ENCODE data around the gene KCNIP3. TPM values are rescaled to one million over a fixed set of nuclear protein-coding genes. Genes with fewer than 3 reads are reported as not detected.

The KCNIP3 gene
- total RNA-seq, 1 donor = not detected

DNA sequence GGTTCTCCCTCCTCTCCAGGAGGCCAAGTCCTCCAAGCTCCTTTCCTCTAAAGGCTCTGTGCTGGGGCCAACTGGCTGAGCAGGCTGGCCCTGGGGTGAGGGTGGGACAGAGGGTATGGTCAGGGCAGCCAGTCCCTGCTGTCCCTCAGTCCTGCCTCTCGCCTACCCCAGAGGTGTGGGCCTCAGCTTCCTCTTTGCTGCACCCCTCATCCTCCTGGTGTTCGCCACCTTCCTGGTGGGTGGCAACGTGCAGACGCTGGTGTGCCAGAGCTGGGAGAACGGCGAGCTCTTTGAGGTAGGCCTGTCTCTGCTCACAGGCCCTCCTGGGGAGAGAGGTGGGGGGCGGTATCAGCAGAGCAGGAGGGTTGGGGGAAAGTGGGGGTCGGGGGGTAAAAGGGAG lies 16.1 kb upstream of the KCNIP3 start:
- Histone ChIP-seq H3K27me3 (ENCODE audit: insufficient read depth, low read length) (no peaks in the 10 kb centered on the region), H3K4me1 (ENCODE audit: insufficient read depth, low read length) (no peaks in the 10 kb centered on the region), H3K4me3 (ENCODE audit: low read length) (no peak overlapping the region)

DNA sequence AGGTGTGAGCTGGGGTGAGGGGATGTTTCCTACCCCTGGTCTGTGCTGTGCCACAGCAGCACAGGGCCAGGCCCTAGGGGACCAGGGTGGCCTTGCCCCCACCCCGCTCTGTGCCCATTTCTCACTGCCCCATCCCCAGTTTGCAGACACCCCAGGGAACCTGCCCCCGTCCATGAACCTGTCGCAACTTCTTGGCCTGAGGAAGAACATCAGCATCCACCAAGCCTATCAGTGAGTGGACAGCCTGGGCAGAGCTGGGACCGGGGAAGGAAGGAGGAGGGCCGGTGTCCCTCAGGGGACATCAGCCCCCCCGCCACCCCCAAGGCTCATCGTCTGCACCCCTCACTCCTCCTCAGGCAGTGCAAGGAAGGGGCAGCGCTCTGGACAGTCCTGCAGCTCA lies 15.4 kb upstream of the KCNIP3 start:
- H3K4me1 ChIP-seq (ENCODE audit: insufficient read depth, low read length) = no peaks in the 10 kb centered on the region
- no peaks in the 10 kb centered on the region for H3K27me3 ChIP-seq (ENCODE audit: insufficient read depth, low read length)
- no peaks in the 10 kb centered on the region for H3K9me3 ChIP-seq (ENCODE audit: low read depth, low read length)
- no peak overlapping the region for H3K4me3 ChIP-seq (ENCODE audit: low read length)

More for the DNA sequence above, 16.1 kb upstream of the KCNIP3 start:
- no peaks in the 10 kb centered on the region for H3K9me3 ChIP-seq (ENCODE audit: low read depth, low read length)

GRCh38 chr2:95282458-95282857 lies 14.7 kb upstream of the KCNIP3 start:
- no peak overlapping the region for H3K4me3 ChIP-seq (ENCODE audit: low read length)
- no peaks in the 10 kb centered on the region for H3K4me1 ChIP-seq (ENCODE audit: insufficient read depth, low read length)
- H3K27me3 ChIP-seq (ENCODE audit: insufficient read depth, low read length) = no peaks in the 10 kb centered on the region
- H3K9me3 ChIP-seq (ENCODE audit: low read depth, low read length) = no peaks in the 10 kb centered on the region

- no peaks in the 10 kb centered on the region for H3K27me3 ChIP-seq (ENCODE audit: insufficient read depth, low read length)
- H3K4me3 ChIP-seq (ENCODE audit: low read length) = no peak overlapping the region
These were observed 13.6 kb upstream of the KCNIP3 start for GRCh38 chr2:95283562-95283961.

GRCh38 chr2:95284886-95285541 lies 12.1 kb upstream of the KCNIP3 start:
- H3K4me1 ChIP-seq (ENCODE audit: insufficient read depth, low read length) = no peaks in the 10 kb centered on the region
- no peak overlapping the region for H3K4me3 ChIP-seq (ENCODE audit: low read length)
- H3K9me3 ChIP-seq (ENCODE audit: low read depth, low read length) = no peaks in the 10 kb centered on the region
- H3K27me3 ChIP-seq (ENCODE audit: insufficient read depth, low read length) = no peaks in the 10 kb centered on the region

More at GRCh38 chr2:95283562-95283961, 13.6 kb upstream of the KCNIP3 start:
- no peaks in the 10 kb centered on the region for H3K4me1 ChIP-seq (ENCODE audit: insufficient read depth, low read length)
- H3K9me3 ChIP-seq (ENCODE audit: low read depth, low read length) = no peaks in the 10 kb centered on the region

- Histone ChIP-seq H3K4me3 (ENCODE audit: low read length) (no peak overlapping the region), H3K4me1 (ENCODE audit: insufficient read depth, low read length) (no peaks in the 10 kb centered on the region), H3K9me3 (ENCODE audit: low read depth, low read length) (no peaks in the 10 kb centered on the region), H3K27me3 (ENCODE audit: insufficient read depth, low read length) (no peaks in the 10 kb centered on the region)
These were observed 11.6 kb upstream of the KCNIP3 start for GRCh38 chr2:95285542-95285932.

- H3K4me1 ChIP-seq (ENCODE audit: insufficient read depth, low read length) = no peaks in the 10 kb centered on the region
- no peak overlapping the region for H3K4me3 ChIP-seq (ENCODE audit: low read length)
- no peaks in the 10 kb centered on the region for H3K27me3 ChIP-seq (ENCODE audit: insufficient read depth, low read length)
- no peaks in the 10 kb centered on the region for H3K9me3 ChIP-seq (ENCODE audit: low read depth, low read length)
These were observed 9.8 kb upstream of the KCNIP3 start for GRCh38 chr2:95287336-95287735.

GRCh38 chr2:95287806-95288205 lies 9.3 kb upstream of the KCNIP3 start:
- H3K4me3 ChIP-seq (ENCODE audit: low read length) = no peak overlapping the region
- no peaks in the 10 kb centered on the region for H3K27me3 ChIP-seq (ENCODE audit: insufficient read depth, low read length)
- no peaks in the 10 kb centered on the region for H3K9me3 ChIP-seq (ENCODE audit: low read depth, low read length)
- H3K4me1 ChIP-seq (ENCODE audit: insufficient read depth, low read length) = no peaks in the 10 kb centered on the region

- no peaks in the 10 kb centered on the region for H3K27me3 ChIP-seq (ENCODE audit: insufficient read depth, low read length)
- H3K4me1 ChIP-seq (ENCODE audit: insufficient read depth, low read length) = no peaks in the 10 kb centered on the region
- no peak overlapping the region for H3K4me3 ChIP-seq (ENCODE audit: low read length)
- no peaks in the 10 kb centered on the region for H3K9me3 ChIP-seq (ENCODE audit: low read depth, low read length)
These were observed 7.9 kb upstream of the KCNIP3 start for GRCh38 chr2:95289253-95289652.

GRCh38 chr2:95291222-95291621 lies 5.9 kb upstream of the KCNIP3 start:
- Histone ChIP-seq H3K27me3 (ENCODE audit: insufficient read depth, low read length) (no peaks in the 10 kb centered on the region), H3K4me1 (ENCODE audit: insufficient read depth, low read length) (no peaks in the 10 kb centered on the region), H3K9me3 (ENCODE audit: low read depth, low read length) (no peaks in the 10 kb centered on the region), H3K4me3 (ENCODE audit: low read length) (no peak overlapping the region)

GRCh38 chr2:95292623-95293260 lies 4.4 kb upstream of the KCNIP3 start:
- Histone ChIP-seq H3K4me1 (ENCODE audit: insufficient read depth, low read length) (no peaks in the 10 kb centered on the region), H3K4me3 (ENCODE audit: low read length) (no peak overlapping the region), H3K27me3 (ENCODE audit: insufficient read depth, low read length) (no peaks in the 10 kb centered on the region), H3K9me3 (ENCODE audit: low read depth, low read length) (no peaks in the 10 kb centered on the region)

DNA sequence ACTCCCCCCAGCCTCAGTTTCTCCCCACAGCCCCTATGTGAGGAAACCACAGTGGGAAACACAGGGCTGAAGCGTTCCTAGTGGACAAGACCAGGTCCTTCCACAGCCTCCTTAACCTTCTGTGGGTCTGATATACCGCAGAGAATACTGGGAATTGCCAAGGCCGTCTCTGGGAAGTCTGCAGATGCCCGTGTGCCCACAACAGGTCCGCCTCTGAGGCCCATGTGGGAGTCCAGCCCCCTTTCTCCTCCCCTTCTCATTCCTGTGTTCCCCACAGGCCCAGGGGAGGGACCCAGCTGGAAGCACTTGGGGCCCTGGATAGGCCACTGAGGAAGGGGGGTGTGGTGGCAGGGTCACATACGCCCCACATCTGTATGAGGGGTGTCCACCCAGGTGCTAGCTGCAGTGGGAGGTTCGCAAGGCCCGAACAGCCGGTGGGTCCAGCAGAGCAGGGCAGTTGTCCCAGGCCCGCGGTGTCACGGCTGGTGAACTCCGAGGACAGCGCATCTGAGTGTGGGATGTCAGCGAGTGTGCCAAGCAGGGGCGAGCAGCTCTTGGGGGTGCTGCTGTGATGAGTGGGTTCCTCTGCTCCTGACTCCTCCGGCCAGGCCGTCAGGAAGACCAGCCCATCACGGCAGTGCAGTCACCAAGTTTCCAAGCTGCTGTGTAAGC lies 2.4 kb upstream of the KCNIP3 start:
- Histone ChIP-seq H3K9me3 (ENCODE audit: low read depth, low read length) (no peaks in the 10 kb centered on the region), H3K27me3 (ENCODE audit: insufficient read depth, low read length) (no peaks in the 10 kb centered on the region), H3K4me3 (ENCODE audit: low read length) (no peak overlapping the region), H3K4me1 (ENCODE audit: insufficient read depth, low read length) (no peaks in the 10 kb centered on the region)

GRCh38 chr2:95295376-95295775 lies 1.8 kb upstream of the KCNIP3 start:
- H3K27me3 ChIP-seq (ENCODE audit: insufficient read depth, low read length) = no peaks in the 10 kb centered on the region
- H3K4me1 ChIP-seq (ENCODE audit: insufficient read depth, low read length) = no peaks in the 10 kb centered on the region
- no peaks in the 10 kb centered on the region for H3K9me3 ChIP-seq (ENCODE audit: low read depth, low read length)
- no peak overlapping the region for H3K4me3 ChIP-seq (ENCODE audit: low read length)

GRCh38 chr2:95296011-95296410 lies 1.1 kb upstream of the KCNIP3 start:
- H3K27me3 ChIP-seq (ENCODE audit: insufficient read depth, low read length) = no peaks in the 10 kb centered on the region
- no peaks in the 10 kb centered on the region for H3K9me3 ChIP-seq (ENCODE audit: low read depth, low read length)
- H3K4me1 ChIP-seq (ENCODE audit: insufficient read depth, low read length) = no peaks in the 10 kb centered on the region
- no peak overlapping the region for H3K4me3 ChIP-seq (ENCODE audit: low read length)

- Histone ChIP-seq H3K4me1 (ENCODE audit: insufficient read depth, low read length) (no peaks in the 10 kb centered on the region), H3K4me3 (ENCODE audit: low read length) (no peak overlapping the region), H3K27me3 (ENCODE audit: insufficient read depth, low read length) (no peaks in the 10 kb centered on the region), H3K9me3 (ENCODE audit: low read depth, low read length) (no peaks in the 10 kb centered on the region)
These were observed 670 bp downstream of the KCNIP3 start for GRCh38 chr2:95297639-95298395.

Data from mononuclear cell (primary cell).